Measurements from ENCODE around the gene ZFHX3.

DNA sequence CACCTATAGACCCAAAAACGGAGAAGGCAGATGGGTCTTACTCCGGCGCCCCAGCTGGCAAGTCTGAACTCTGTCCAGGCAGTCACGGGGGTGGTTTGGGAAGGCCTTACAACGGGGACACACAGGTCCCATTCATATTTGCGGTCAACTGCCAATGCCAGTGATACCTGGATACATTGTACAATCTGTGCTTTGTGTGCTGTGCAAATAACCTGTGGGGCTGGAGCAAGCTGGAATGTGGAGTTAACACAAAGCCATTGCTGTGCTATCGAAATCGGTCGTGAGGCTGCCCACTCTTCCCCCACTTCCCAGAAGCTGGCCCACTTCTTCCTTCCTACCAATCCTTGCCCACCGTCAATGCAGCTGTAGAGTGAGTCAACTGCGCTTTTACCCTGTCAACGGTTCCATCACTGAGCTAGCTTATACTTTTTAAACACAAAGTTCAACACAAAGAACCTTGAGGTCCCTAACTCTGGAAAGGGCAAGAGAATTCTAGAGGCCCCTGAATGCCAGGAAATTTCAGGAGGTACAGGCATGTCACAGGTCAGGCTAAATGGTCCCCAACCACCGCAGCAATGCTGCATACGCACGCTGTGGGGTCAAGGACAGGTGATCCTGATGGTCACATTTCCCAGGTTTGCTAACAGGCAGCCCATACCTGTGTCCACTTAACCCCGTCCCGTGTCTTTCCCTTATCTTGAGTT, 122.8 kb downstream of the ZFHX3 start:
- TF ChIP-seq, protein P1, sequence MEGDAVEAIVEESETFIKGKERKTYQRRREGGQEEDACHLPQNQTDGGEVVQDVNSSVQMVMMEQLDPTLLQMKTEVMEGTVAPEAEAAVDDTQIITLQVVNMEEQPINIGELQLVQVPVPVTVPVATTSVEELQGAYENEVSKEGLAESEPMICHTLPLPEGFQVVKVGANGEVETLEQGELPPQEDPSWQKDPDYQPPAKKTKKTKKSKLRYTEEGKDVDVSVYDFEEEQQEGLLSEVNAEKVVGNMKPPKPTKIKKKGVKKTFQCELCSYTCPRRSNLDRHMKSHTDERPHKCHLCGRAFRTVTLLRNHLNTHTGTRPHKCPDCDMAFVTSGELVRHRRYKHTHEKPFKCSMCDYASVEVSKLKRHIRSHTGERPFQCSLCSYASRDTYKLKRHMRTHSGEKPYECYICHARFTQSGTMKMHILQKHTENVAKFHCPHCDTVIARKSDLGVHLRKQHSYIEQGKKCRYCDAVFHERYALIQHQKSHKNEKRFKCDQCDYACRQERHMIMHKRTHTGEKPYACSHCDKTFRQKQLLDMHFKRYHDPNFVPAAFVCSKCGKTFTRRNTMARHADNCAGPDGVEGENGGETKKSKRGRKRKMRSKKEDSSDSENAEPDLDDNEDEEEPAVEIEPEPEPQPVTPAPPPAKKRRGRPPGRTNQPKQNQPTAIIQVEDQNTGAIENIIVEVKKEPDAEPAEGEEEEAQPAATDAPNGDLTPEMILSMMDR (IDR thresholded peaks at IDR 0.05; ENCODE audit: low read depth, low read length) = no peak
- no peak for TF ChIP-seq EZH2phosphoT487 (IDR thresholded peaks at IDR 0.05; ENCODE audit: low read depth)
